Epithelial cell of proximal tubule (primary cell): ENCODE results near the gene MECP2. TPM values are rescaled to one million over a fixed set of nuclear protein-coding genes. Genes with fewer than 3 reads are reported as not detected.

Source experiments
- DNase-seq: peaks from one replicate; pipeline ENCODE4 v3.0.0-alpha.2; 2011; ENCODE audit warnings: low read depth
- H3K4me3 ChIP-seq: 2 replicates; pipeline ENCODE4 v1.5.1; 2011; ENCODE audit warnings: low read depth, mild to moderate bottlenecking, low read length
- CTCF ChIP-seq: conservative IDR thresholded peaks from 2 replicates; pipeline ENCODE4 v1.5.1; 2012; ENCODE audit warnings: low read depth, mild to moderate bottlenecking, low read length
- total RNA-seq: library from RNA; depleted of rRNA; stranded (reverse); fragments of >200 nt; gene quantifications from 2 replicates; pipeline ENCODE4 v1.2.3, GENCODE V29; 2015

The MECP2 gene
- total RNA-seq, 1 donor from 2014 or later: 18.1 TPM

GRCh38 chrX:154023276-154024000 lies 74.1 kb downstream of the MECP2 start:
- TF ChIP-seq CTCF: no peak
- DNase-seq: no peak
- H3K4me3 ChIP-seq: no peak overlapping the region

GRCh38 chrX:154022108-154022507 lies 75.4 kb downstream of the MECP2 start:
- no peak overlapping the region for H3K4me3 ChIP-seq
- no peak for TF ChIP-seq CTCF
- no peak for DNase-seq

- no peak for TF ChIP-seq CTCF
- H3K4me3 ChIP-seq: no peak overlapping the region
- DNase-seq: no peak
Observed at GRCh38 chrX:154021131-154021611, 76.3 kb downstream of the MECP2 start.

GRCh38 chrX:154020536-154021115 lies 76.9 kb downstream of the MECP2 start:
- DNase-seq: no peak
- no peak for TF ChIP-seq CTCF

GRCh38 chrX:154019633-154020528 lies 77.6 kb downstream of the MECP2 start, which contains the start of gene IRAK1:
Gene IRAK1, minus strand, starts transcription at chrX:154019902. Its CDS starts 90 bp downstream, at chrX:154019812.
- H3K4me3 ChIP-seq: peak within 1 kb of the TSS; percentile 59
- DNase-seq: no peak
- TF ChIP-seq CTCF: no peak

More at GRCh38 chrX:154020536-154021115, 76.9 kb downstream of the MECP2 start:
- H3K4me3 ChIP-seq: peak overlapping the region; percentile 59

GRCh38 chrX:154019061-154019621 lies 78.4 kb downstream of the MECP2 start:
- peak overlapping the region; percentile 58 for H3K4me3 ChIP-seq
- DNase-seq: no peak
- no peak for TF ChIP-seq CTCF
